Breast epithelium (tissue), 4 donors: ENCODE measurements around the gene MBNL3. TPM values are rescaled to one million over a fixed set of nuclear protein-coding genes. Genes with fewer than 3 reads are reported as not detected.

Experiments used
- DNase-seq, 2 donors: peaks; one replicate each; pipeline ENCODE4 v3.0.0-alpha.2; 2019; ENCODE audit warnings: low spot score in 2 of 2
- H3K27ac ChIP-seq, 2 donors: fragments of 200-600 bp; sonication (generic) in 1 of 2; one replicate each; pipeline ENCODE4 v1.5.1; 2016 to 2019; ENCODE audit warnings: mild to moderate bottlenecking in 1 of 2
- H3K27me3 ChIP-seq, 2 donors: fragments of 200-600 bp; sonication (generic) in 1 of 2; one replicate each; pipeline versions ENCODE4 v1.5.1 to v1.6.0; 2017 to 2019; ENCODE audit warnings: control low read depth in 1 of 2, mild to moderate bottlenecking in 1 of 2
- H3K36me3 ChIP-seq: fragments of 200-600 bp; one replicate; pipeline ENCODE4 v1.5.1; 2019
- H3K4me1 ChIP-seq, 2 donors: fragments of 200-600 bp; sonication (generic); one replicate each; pipeline ENCODE4 v1.5.1; 2016 to 2019; ENCODE audit warnings: control low read depth in 1 of 2
- H3K4me3 ChIP-seq, 3 donors: fragments of 200-600 bp; sonication (generic); 1 replicate in 2 of 3; 2 replicates in 1 of 3; pipeline ENCODE4 v1.5.1; 2016 to 2019; ENCODE audit warnings: mild to moderate bottlenecking in 3 of 3, moderate library complexity in 2 of 3
- H3K9me3 ChIP-seq, 2 donors: fragments of 200-600 bp; sonication (generic) in 1 of 2; one replicate each; pipeline ENCODE4 v1.5.1; 2016 to 2019; ENCODE audit warnings: control low read depth in 1 of 2
- CTCF ChIP-seq, 3 donors: fragments of 450-650 bp; IDR thresholded peaks; one replicate each; pipeline ENCODE4 v1.5.1; 2016 to 2017; ENCODE audit warnings: antibody characterized with exemption in 3 of 3, mild to moderate bottlenecking in 3 of 3, moderate library complexity in 3 of 3
- POLR2A ChIP-seq: fragments of 450-650 bp; IDR thresholded peaks from one replicate; pipeline ENCODE4 v1.6.1; 2016; ENCODE audit warnings: antibody characterized with exemption, mild to moderate bottlenecking, moderate library complexity
- POLR2AphosphoS5 ChIP-seq, 3 donors: sonication (generic); formaldehyde crosslinking; IDR thresholded peaks; one replicate each; pipeline ENCODE4 v1.6.1; 2017; ENCODE audit warnings: antibody characterized with exemption in 3 of 3
- intact Hi-C: fragments of 100-400 bp; cut with DNase I; formaldehyde crosslinking; loops from one replicate; pipeline ENCODE4 v1.15.1; 2023; ENCODE audit warnings: low total_unique reads
- total RNA-seq, 3 donors: library from RNA; depleted of rRNA; stranded (reverse); fragments of >200 nt; gene quantifications; one replicate each; pipeline ENCODE4 v1.1.0, GENCODE V29; 2016

Gene MBNL3
- total RNA-seq, 3 donors from 2014 or later, result 7.5 to 42.6 (median 26.3) TPM

- H3K36me3 ChIP-seq, result no peaks in the 10 kb centered on the region
- intact Hi-C loops, result no loop called here
- H3K9me3 ChIP-seq, result no peaks in the 10 kb centered on the region
- TF ChIP-seq POLR2AphosphoS5 (IDR thresholded peaks at IDR 0.05) (no peak), CTCF (IDR thresholded peaks at IDR 0.05) (no peak), POLR2A (no peak)
- H3K4me3 ChIP-seq, result no peak overlapping the region
- no peaks in the 10 kb centered on the region for H3K4me1 ChIP-seq
- H3K27me3 ChIP-seq, result peaks cover 0 to 42% of the 10 kb centered on the region in 2 donors
- no peak overlapping the region for H3K27ac ChIP-seq
- DNase-seq, result no peak
Measured at GRCh38 chrX:132435222-132435621, 53.6 kb downstream of the MBNL3 start.

- H3K9me3 ChIP-seq, result no peaks in the 10 kb centered on the region
- peaks cover 0 to 36% of the 10 kb centered on the region in 2 donors for H3K27me3 ChIP-seq
- no peak for DNase-seq
- intact Hi-C loops, result loop anchor here (5.0 kb wide), 1 partner anchor 489 kb away; no protein-coding TSS in a partner anchor
- no peak overlapping the region for H3K4me3 ChIP-seq
- TF ChIP-seq CTCF (IDR thresholded peaks at IDR 0.05), result no peak
- no peak for TF ChIP-seq POLR2AphosphoS5 (IDR thresholded peaks at IDR 0.05)
- no peak for TF ChIP-seq POLR2A
- H3K4me1 ChIP-seq, result no peaks in the 10 kb centered on the region
- no peaks in the 10 kb centered on the region for H3K36me3 ChIP-seq
- no peak overlapping the region for H3K27ac ChIP-seq
Measured at GRCh38 chrX:132433551-132433950, 55.3 kb downstream of the MBNL3 start.

DNA sequence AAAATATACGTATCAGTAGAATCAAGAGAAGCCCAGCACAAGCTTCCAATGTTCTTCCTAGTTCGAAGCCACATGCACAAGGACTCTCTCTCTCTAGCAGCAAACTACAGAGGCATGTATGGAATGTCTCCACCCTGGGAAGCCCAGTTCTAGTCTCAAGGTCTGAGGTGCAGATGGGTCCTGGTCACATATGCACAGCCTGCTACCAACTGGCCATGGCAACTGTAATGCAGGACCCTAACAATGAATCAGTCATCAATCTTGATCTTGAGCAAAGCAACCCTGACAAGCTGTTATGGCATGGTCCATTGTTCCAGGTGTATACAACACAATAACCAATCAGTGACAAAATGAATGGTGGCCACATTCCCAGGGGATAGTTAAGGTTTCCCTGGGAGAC lies 55.8 kb downstream of the MBNL3 start:
- Histone ChIP-seq H3K4me3 (no peak overlapping the region), H3K9me3 (no peaks in the 10 kb centered on the region), H3K4me1 (no peaks in the 10 kb centered on the region), H3K27me3 (peaks cover 0 to 36% of the 10 kb centered on the region in 2 donors), H3K27ac (no peak overlapping the region), H3K36me3 (no peaks in the 10 kb centered on the region)
- TF ChIP-seq POLR2AphosphoS5 (IDR thresholded peaks at IDR 0.05) (no peak), CTCF (IDR thresholded peaks at IDR 0.05) (no peak), POLR2A (no peak)
- DNase-seq, result no peak
- intact Hi-C loops, result loop anchor here (5.0 kb wide), 1 partner anchor 489 kb away; no protein-coding TSS in a partner anchor

DNA sequence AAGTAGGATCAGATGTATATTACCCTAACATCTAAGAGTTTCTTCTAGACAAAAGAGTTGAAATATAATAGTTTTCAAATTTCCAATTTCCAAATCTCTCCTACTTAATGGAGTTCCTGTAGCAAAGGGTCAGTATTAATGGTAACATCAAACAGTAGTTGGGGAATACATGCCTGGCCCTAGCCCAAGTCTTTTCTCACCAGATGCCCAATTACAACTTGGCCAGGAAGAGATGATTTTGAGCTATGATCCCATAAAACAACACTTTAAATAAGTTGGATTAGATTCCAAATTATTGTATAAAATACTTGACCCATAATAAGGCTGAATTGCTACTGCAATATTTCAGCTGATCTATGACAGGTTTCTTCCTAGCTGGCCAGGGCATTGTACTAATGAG lies 59.9 kb downstream of the MBNL3 start:
- no peak overlapping the region for H3K27ac ChIP-seq
- H3K4me1 ChIP-seq, result no peaks in the 10 kb centered on the region
- no peak for DNase-seq
- TF ChIP-seq POLR2AphosphoS5 (IDR thresholded peaks at IDR 0.05) (no peak), CTCF (IDR thresholded peaks at IDR 0.05) (no peak), POLR2A (no peak)
- peaks cover 0 to 16% of the 10 kb centered on the region in 2 donors for H3K27me3 ChIP-seq
- H3K36me3 ChIP-seq, result no peaks in the 10 kb centered on the region
- H3K4me3 ChIP-seq, result no peak overlapping the region
- no peaks in the 10 kb centered on the region for H3K9me3 ChIP-seq
- intact Hi-C loops, result no loop called here

DNA sequence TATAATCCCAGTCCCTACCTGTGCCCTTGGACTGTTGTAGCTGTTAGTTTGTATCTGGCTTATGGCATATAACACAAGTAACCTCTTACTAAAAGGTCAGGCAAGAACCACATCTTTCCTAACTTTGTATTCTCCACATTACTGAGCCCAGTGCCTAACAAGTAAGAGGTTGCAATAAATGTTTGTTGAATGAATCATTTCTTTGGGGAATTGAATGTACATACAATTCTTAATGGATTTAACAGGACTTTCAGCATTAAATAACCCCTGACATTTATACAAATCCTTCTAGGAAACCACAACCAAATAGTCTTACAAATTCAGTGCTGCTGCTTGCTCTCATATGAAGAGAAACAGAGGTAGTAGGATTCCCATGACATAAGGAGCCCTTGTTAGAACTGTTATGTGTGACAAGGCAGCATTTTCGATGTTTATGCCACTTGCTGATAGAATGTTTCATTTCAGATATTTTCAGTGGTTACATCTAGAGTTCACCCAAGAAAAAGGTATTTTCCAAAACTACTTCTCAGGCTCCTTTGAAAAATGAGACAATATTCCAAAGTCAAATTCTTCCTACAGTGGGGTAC lies 62.0 kb downstream of the MBNL3 start:
- Histone ChIP-seq H3K36me3 (no peaks in the 10 kb centered on the region), H3K4me3 (no peak overlapping the region), H3K9me3 (no peaks in the 10 kb centered on the region), H3K27ac (no peak overlapping the region), H3K4me1 (no peaks in the 10 kb centered on the region), H3K27me3 (peaks cover 0 to 5% of the 10 kb centered on the region in 2 donors)
- no peak for DNase-seq
- intact Hi-C loops, result no loop called here
- TF ChIP-seq POLR2A (no peak), CTCF (IDR thresholded peaks at IDR 0.05) (no peak), POLR2AphosphoS5 (IDR thresholded peaks at IDR 0.05) (no peak)
